HFF-Myc (cell line): ENCODE data around the gene NEK7.

Experiments
- DNase-seq: peaks from one replicate; pipeline ENCODE4 v3.0.0-alpha.2; 2011; ENCODE audit warnings: low read depth; ENCODE audit errors: extremely low read depth
- H3K4me3 ChIP-seq: replicated peaks from 2 replicates; pipeline ENCODE4 v1.5.1; 2011; ENCODE audit warnings: low read depth, mild to moderate bottlenecking, control low read depth, low read length
- CTCF ChIP-seq: IDR thresholded peaks from 2 replicates; pipeline ENCODE4 v1.5.1; 2012; ENCODE audit warnings: mild to moderate bottlenecking, low read depth, low read length, control low read depth; ENCODE audit errors: missing control alignments

Gene NEK7

GRCh38 chr1:198234520-198235251 is 77.9 kb downstream of the NEK7 start:
- H3K4me3 ChIP-seq: no peak overlapping the region
- DNase-seq: no peak
- no peak for TF ChIP-seq CTCF

- DNase-seq: no peak
- no peak overlapping the region for H3K4me3 ChIP-seq
- TF ChIP-seq CTCF: no peak
Measured at GRCh38 chr1:198238121-198238520, 81.3 kb downstream of the NEK7 start.

- no peak overlapping the region for H3K4me3 ChIP-seq
- no peak for TF ChIP-seq CTCF
- no peak for DNase-seq
Measured at GRCh38 chr1:198241553-198241952, 84.8 kb downstream of the NEK7 start.

- H3K4me3 ChIP-seq: no peak overlapping the region
- no peak for TF ChIP-seq CTCF
- no peak for DNase-seq
Measured at GRCh38 chr1:198244772-198245171, 88.0 kb downstream of the NEK7 start.

- TF ChIP-seq CTCF: no peak
- H3K4me3 ChIP-seq: no peak overlapping the region
- DNase-seq: no peak
Measured at GRCh38 chr1:198245379-198245778, 88.6 kb downstream of the NEK7 start.

- no peak for TF ChIP-seq CTCF
- DNase-seq: no peak
- no peak overlapping the region for H3K4me3 ChIP-seq
Measured at GRCh38 chr1:198246337-198246736, 89.5 kb downstream of the NEK7 start.

- no peak overlapping the region for H3K4me3 ChIP-seq
- DNase-seq: no peak
- TF ChIP-seq CTCF: no peak
Measured at GRCh38 chr1:198253259-198253658, 96.5 kb downstream of the NEK7 start.
